Measurements from ENCODE around the gene SLC22A7. TPM values are rescaled to one million over a fixed set of nuclear protein-coding genes. Genes with fewer than 3 reads are reported as not detected.

Gene SLC22A7
- total RNA-seq, 1 experiment from 2014 or later: not detected

DNA sequence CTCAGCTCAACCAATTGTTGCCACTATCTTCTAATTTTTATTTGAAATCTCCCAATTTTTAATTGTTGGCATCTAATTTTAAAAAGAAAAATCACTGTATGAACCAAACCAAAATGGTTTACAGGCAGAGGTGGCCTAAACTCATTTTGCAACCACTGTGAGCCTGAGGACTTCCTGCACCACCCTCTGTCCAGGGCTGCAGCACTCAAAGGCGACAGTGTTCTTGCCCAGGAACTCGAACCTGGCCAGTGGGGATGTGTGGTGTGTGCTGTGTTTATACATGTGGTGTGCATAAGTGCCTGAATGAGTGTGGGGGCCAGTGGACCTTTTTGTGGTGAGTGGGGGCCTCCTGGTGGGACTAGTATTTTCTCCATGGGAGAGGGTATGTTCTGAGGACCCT lies 24.4 kb upstream of the SLC22A7 start:
- Histone ChIP-seq H2BK12ac (ENCODE audit: insufficient read length, low read depth, low read length) (no peak overlapping the region), H4K20me1 (ENCODE audit: control insufficient read depth, insufficient read depth, insufficient read length) (no peaks in the 10 kb centered on the region), H3K79me2 (ENCODE audit: insufficient read depth, low read length) (no peaks in the 10 kb centered on the region), H3K27me3 (ENCODE audit: insufficient read depth, low read length) (peaks cover 16% of the 10 kb centered on the region), H3K9ac (ENCODE audit: extremely low read depth, insufficient read length, low read length) (no peak overlapping the region), H2AFZ (ENCODE audit: low read length) (no peak overlapping the region), H2BK120ac (ENCODE audit: low read depth, low read length, poor library complexity, severe bottlenecking) (no peak overlapping the region), H3K27ac (ENCODE audit: insufficient read length, low read depth, low read length) (no peak overlapping the region), H4K8ac (replicated peaks; ENCODE audit: insufficient read length, low read depth, low read length) (no peak overlapping the region), H2AK5ac (ENCODE audit: insufficient read length, low read length) (no peak overlapping the region), H3K56ac (ENCODE audit: insufficient read length, low read depth, low read length) (no peak overlapping the region), H4K5ac (ENCODE audit: insufficient read length, low read depth, low read length) (no peak overlapping the region), H2BK5ac (ENCODE audit: insufficient read length, low read length) (no peak overlapping the region), H3K23me2 (ENCODE audit: insufficient read length, low read depth, low read length, poor library complexity, severe bottlenecking) (peaks cover 12% of the 10 kb centered on the region), H3K79me1 (ENCODE audit: insufficient read depth, low read depth, low read length, poor library complexity, severe bottlenecking) (no peaks in the 10 kb centered on the region), H2BK15ac (ENCODE audit: low read depth, low read length) (no peak overlapping the region), H3K14ac (ENCODE audit: insufficient read depth, low read length) (no peak overlapping the region), H3K23ac (ENCODE audit: insufficient read length, low read depth, low read length) (no peak overlapping the region), H3K18ac (ENCODE audit: insufficient read length, low read depth, low read length) (no peak overlapping the region), H2BK20ac (ENCODE audit: low read depth, low read length, poor library complexity, severe bottlenecking) (no peak overlapping the region), H4K91ac (ENCODE audit: insufficient read length, low read depth, low read length) (no peak overlapping the region), H3K4ac (ENCODE audit: low read depth, low read length) (no peak overlapping the region), H3K4me2 (ENCODE audit: insufficient read depth, insufficient read length, low read length) (no peak overlapping the region), H3K4me1 (ENCODE audit: insufficient read depth, low read length) (peaks cover 2% of the 10 kb centered on the region; the same call in 1 of the 2 replicates), H3T11ph (ENCODE audit: low read length) (no peak overlapping the region), H3K9me3 (ENCODE audit: control insufficient read depth, low read depth, low read length) (no peaks in the 10 kb centered on the region)
- TF ChIP-seq, protein P1, sequence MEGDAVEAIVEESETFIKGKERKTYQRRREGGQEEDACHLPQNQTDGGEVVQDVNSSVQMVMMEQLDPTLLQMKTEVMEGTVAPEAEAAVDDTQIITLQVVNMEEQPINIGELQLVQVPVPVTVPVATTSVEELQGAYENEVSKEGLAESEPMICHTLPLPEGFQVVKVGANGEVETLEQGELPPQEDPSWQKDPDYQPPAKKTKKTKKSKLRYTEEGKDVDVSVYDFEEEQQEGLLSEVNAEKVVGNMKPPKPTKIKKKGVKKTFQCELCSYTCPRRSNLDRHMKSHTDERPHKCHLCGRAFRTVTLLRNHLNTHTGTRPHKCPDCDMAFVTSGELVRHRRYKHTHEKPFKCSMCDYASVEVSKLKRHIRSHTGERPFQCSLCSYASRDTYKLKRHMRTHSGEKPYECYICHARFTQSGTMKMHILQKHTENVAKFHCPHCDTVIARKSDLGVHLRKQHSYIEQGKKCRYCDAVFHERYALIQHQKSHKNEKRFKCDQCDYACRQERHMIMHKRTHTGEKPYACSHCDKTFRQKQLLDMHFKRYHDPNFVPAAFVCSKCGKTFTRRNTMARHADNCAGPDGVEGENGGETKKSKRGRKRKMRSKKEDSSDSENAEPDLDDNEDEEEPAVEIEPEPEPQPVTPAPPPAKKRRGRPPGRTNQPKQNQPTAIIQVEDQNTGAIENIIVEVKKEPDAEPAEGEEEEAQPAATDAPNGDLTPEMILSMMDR (conservative IDR thresholded peaks at IDR 0.05): no peak
- H3K36me3 Mint-ChIP-seq (ENCODE audit: insufficient read depth in 1 of 3, low read depth in 3 of 3): no peaks in the 10 kb centered on the region; a peak in 1 of 7 replicates
- peak overlapping the region in 1 of 2 experiments; percentile 90; a peak in 1 of 5 replicates for H3K4me3 Mint-ChIP-seq
- DNase-seq: no peak
- H3K4me1 Mint-ChIP-seq: peaks cover 41 to 56% of the 10 kb centered on the region in 2 experiments
- H3K9me3 Mint-ChIP-seq: no peaks in the 10 kb centered on the region; a peak in 1 of 5 replicates
- peaks cover 84% of the 10 kb centered on the region for H3K27me3 Mint-ChIP-seq (ENCODE audit: low read depth)
- no CpG with 5 or more reads among the region's 2 CpGs for WGBS (ENCODE audit: extremely low coverage, insufficient read length, low lambda C conversion rate)
- no peak overlapping the region for H3K27ac Mint-ChIP-seq

Measured in H9 (cell line).